Measurements from ENCODE around the gene CALM1.

Gene CALM1

DNA sequence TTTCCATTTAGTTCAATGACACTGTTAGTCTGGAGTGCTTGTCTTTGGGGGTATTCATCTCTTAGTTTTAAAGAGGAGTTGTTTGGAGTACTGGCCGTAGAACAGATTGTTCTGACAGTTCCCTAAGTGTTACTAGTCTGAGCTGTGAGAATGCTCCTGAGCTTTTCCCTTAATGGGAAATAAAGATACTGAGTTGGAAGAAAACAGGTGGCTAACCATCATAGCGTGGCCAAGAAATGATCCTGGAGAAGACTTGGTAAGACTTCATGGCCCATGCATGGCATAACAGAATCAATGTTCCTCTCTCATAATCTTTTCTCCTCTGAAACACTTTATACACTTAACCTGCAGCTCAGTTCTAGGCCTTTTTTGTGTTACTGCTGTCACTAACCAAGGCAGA lies 6.2 kb downstream of the CALM1 start:
- TF ChIP-seq ZFP30 (CRISPR knock-in tag; IDR thresholded peaks at IDR 0.05) (no peak), ISL1 (CRISPR knock-in tag; IDR thresholded peaks at IDR 0.05) (no peak), ZNF565 (CRISPR knock-in tag; conservative IDR thresholded peaks at IDR 0.05; ENCODE audit: low read depth) (no peak), TCF4 (CRISPR knock-in tag; IDR thresholded peaks at IDR 0.05; ENCODE audit: borderline replicate concordance) (no peak), BACH2 (CRISPR knock-in tag; IDR thresholded peaks at IDR 0.05; ENCODE audit: borderline replicate concordance) (no peak), GLIS3 (CRISPR knock-in tag; IDR thresholded peaks at IDR 0.05) (no peak), OSR1 (CRISPR knock-in tag; IDR thresholded peaks at IDR 0.05) (no peak), ZNF70 (CRISPR knock-in tag; IDR thresholded peaks at IDR 0.05) (no peak), ARNTL (CRISPR knock-in tag; IDR thresholded peaks at IDR 0.05; ENCODE audit: borderline replicate concordance, low read depth) (no peak), ZNF8 (CRISPR knock-in tag; IDR thresholded peaks at IDR 0.05) (no peak), ZFP3 (CRISPR knock-in tag; IDR thresholded peaks at IDR 0.05) (no peak)
- TF ChIP-seq, protein P1, sequence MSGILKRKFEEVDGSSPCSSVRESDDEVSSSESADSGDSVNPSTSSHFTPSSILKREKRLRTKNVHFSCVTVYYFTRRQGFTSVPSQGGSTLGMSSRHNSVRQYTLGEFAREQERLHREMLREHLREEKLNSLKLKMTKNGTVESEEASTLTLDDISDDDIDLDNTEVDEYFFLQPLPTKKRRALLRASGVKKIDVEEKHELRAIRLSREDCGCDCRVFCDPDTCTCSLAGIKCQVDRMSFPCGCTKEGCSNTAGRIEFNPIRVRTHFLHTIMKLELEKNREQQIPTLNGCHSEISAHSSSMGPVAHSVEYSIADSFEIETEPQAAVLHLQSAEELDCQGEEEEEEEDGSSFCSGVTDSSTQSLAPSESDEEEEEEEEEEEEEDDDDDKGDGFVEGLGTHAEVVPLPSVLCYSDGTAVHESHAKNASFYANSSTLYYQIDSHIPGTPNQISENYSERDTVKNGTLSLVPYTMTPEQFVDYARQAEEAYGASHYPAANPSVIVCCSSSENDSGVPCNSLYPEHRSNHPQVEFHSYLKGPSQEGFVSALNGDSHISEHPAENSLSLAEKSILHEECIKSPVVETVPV (CRISPR knock-in tag; IDR thresholded peaks at IDR 0.05): no peak
- TF ChIP-seq, protein P2, sequence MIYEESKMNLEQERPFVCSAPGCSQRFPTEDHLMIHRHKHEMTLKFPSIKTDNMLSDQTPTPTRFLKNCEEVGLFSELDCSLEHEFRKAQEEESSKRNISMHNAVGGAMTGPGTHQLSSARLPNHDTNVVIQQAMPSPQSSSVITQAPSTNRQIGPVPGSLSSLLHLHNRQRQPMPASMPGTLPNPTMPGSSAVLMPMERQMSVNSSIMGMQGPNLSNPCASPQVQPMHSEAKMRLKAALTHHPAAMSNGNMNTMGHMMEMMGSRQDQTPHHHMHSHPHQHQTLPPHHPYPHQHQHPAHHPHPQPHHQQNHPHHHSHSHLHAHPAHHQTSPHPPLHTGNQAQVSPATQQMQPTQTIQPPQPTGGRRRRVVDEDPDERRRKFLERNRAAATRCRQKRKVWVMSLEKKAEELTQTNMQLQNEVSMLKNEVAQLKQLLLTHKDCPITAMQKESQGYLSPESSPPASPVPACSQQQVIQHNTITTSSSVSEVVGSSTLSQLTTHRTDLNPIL (CRISPR knock-in tag; IDR thresholded peaks at IDR 0.05; ENCODE audit: low read depth): no peak
- TF ChIP-seq, protein P3, sequence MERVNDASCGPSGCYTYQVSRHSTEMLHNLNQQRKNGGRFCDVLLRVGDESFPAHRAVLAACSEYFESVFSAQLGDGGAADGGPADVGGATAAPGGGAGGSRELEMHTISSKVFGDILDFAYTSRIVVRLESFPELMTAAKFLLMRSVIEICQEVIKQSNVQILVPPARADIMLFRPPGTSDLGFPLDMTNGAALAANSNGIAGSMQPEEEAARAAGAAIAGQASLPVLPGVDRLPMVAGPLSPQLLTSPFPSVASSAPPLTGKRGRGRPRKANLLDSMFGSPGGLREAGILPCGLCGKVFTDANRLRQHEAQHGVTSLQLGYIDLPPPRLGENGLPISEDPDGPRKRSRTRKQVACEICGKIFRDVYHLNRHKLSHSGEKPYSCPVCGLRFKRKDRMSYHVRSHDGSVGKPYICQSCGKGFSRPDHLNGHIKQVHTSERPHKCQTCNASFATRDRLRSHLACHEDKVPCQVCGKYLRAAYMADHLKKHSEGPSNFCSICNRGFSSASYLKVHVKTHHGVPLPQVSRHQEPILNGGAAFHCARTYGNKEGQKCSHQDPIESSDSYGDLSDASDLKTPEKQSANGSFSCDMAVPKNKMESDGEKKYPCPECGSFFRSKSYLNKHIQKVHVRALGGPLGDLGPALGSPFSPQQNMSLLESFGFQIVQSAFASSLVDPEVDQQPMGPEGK (CRISPR knock-in tag; IDR thresholded peaks at IDR 0.05; ENCODE audit: borderline replicate concordance): no peak
- TF ChIP-seq, protein P4, sequence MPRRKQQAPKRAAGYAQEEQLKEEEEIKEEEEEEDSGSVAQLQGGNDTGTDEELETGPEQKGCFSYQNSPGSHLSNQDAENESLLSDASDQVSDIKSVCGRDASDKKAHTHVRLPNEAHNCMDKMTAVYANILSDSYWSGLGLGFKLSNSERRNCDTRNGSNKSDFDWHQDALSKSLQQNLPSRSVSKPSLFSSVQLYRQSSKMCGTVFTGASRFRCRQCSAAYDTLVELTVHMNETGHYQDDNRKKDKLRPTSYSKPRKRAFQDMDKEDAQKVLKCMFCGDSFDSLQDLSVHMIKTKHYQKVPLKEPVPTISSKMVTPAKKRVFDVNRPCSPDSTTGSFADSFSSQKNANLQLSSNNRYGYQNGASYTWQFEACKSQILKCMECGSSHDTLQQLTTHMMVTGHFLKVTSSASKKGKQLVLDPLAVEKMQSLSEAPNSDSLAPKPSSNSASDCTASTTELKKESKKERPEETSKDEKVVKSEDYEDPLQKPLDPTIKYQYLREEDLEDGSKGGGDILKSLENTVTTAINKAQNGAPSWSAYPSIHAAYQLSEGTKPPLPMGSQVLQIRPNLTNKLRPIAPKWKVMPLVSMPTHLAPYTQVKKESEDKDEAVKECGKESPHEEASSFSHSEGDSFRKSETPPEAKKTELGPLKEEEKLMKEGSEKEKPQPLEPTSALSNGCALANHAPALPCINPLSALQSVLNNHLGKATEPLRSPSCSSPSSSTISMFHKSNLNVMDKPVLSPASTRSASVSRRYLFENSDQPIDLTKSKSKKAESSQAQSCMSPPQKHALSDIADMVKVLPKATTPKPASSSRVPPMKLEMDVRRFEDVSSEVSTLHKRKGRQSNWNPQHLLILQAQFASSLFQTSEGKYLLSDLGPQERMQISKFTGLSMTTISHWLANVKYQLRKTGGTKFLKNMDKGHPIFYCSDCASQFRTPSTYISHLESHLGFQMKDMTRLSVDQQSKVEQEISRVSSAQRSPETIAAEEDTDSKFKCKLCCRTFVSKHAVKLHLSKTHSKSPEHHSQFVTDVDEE (CRISPR knock-in tag; IDR thresholded peaks at IDR 0.05): no peak
- no peak for ATAC-seq

- no peak for ATAC-seq
These were observed 8.3 kb downstream of the CALM1 start for GRCh38 chr14:90405101-90405500.

More at GRCh38 chr14:90405101-90405500, 8.3 kb downstream of the CALM1 start:
- no peak for TF ChIP-seq ZFP30 (CRISPR knock-in tag; IDR thresholded peaks at IDR 0.05)
- no peak for TF ChIP-seq BACH2 (CRISPR knock-in tag; IDR thresholded peaks at IDR 0.05; ENCODE audit: borderline replicate concordance)
- TF ChIP-seq, protein P1 (CRISPR knock-in tag; IDR thresholded peaks at IDR 0.05): no peak
- TF ChIP-seq, protein P2 (CRISPR knock-in tag; IDR thresholded peaks at IDR 0.05; ENCODE audit: low read depth): no peak
- no peak for TF ChIP-seq ARNTL (CRISPR knock-in tag; IDR thresholded peaks at IDR 0.05; ENCODE audit: borderline replicate concordance, low read depth)
- TF ChIP-seq, protein P5, sequence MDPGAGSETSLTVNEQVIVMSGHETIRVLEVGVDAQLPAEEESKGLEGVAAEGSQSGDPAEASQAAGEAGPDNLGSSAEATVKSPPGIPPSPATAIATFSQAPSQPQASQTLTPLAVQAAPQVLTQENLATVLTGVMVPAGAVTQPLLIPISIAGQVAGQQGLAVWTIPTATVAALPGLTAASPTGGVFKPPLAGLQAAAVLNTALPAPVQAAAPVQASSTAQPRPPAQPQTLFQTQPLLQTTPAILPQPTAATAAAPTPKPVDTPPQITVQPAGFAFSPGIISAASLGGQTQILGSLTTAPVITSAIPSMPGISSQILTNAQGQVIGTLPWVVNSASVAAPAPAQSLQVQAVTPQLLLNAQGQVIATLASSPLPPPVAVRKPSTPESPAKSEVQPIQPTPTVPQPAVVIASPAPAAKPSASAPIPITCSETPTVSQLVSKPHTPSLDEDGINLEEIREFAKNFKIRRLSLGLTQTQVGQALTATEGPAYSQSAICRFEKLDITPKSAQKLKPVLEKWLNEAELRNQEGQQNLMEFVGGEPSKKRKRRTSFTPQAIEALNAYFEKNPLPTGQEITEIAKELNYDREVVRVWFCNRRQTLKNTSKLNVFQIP (CRISPR knock-in tag; IDR thresholded peaks at IDR 0.05; ENCODE audit: borderline replicate concordance, low read depth): no peak
